NCI-H82 treated with DMSO at 0.1 percent for 48 hours (cell line): ENCODE data around the gene C1orf159.
"Not testable (repeated sequence)": the region's sequence is repeated elsewhere in the genome, so short reads cannot be mapped to it uniquely, and the experiment has no call there.

Experiments used
- DNase-seq: peaks from one replicate; lab custom pipeline; 2025; ENCODE audit not compliant: unreplicated experiment; lab: John Stamatoyannopoulos, UW

C1orf159 gene

GRCh38 chr1:1150100-1150499 lies 34.2 kb upstream of the C1orf159 start:
- DNase-seq = no peak

GRCh38 chr1:1149416-1149815 lies 33.5 kb upstream of the C1orf159 start:
- no peak for DNase-seq

DNA sequence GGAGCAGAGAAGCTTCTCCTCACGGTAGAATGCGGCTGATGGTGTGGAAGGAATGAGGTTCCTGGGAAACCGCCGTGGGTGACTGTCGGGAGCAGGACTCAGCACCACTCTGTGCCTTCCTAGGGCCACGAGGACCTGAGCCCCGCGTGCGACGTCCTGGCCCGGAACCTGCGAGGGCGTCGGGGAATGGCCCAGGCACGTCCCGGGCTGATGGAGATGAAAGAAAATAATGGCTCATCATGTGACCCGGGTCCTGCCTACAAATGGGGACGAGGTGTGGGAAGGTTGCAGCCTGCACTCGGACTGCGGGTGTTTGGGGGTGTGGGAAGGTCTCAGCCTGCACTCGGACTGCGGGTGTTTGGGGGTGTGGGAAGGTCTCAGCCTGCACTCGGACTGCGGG lies 32.7 kb upstream of the C1orf159 start:
- DNase-seq = no peak

DNA sequence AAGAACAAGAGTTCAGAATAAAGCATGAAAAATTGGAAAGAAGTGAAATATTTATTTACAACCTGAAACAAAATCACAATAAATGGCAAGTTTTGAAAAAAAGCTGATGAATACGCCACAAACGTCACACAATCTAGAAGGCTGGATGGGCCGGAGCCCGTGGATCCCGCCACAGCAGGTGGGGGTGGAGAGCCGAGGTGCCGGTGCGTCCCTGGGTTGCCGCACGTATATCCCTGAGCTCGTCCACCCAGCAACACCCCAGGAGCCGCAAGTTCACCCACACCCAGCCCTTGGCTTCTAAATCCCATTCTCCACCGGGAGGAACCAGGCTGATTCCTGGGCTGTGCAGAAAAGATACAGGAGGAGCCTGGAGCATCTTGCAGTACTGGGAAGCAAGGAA lies 32.2 kb upstream of the C1orf159 start:
- no peak for DNase-seq

DNA sequence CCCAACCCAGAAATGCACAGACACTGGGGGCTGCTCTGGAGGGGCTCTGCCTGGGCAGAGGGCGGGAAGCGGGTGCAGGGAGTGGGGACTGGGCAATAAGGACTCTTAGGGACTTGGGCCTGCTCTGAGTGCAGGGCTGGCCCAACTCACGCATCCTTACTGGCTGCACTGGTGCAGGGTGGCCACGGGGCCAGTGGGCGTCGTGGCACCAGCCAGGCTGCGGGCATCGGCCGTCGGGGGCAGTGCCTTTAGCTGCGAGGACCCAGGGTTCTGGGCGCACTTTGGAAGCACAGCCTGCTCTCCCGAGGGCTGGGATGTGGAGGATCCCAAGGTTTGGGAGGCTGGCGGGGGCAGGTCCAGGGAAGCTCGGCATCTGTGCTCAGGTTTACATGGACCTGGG lies 30.7 kb upstream of the C1orf159 start:
- DNase-seq = no peak

DNA sequence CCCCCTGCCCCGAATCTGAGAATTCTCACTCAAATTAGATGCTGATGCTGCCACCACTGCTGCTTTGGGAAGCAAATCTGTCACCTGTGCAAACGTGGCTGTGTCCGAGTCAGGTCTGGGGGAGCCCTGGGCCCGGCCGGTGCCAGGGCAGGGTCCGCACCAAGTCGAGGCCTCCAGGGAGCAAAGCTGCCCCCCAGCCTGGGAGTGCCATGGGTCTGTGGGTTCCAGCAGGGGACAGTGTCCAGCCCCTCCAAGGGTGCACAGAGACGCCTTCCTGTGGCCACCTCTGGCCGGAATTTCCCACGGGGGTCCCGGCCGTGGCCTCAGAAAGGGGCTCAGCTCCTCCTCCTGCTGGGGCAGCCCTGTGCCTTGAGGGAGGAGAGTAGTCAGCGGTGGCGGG lies 30.1 kb upstream of the C1orf159 start:
- DNase-seq = no peak

DNA sequence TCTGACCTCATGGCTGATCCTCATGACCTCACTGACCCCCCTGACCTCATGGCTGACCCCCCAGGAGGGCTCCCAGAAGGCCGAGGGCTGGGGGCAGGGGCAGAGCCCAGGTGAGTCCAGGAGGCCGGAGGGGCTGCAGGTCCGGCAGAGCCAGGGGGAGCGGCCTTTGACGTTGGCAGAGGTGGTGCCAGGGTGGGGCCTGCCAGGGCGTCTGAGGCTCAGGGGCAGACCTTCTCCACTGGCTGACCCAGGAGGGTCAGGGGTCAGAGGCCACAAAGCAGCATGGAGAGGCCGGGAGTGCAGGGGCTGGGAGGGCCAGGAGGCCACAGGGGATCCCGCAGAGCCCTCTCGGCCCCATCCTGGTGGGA lies 29.6 kb upstream of the C1orf159 start:
- no peak for DNase-seq

GRCh38 chr1:1144843-1145546 lies 29.1 kb upstream of the C1orf159 start:
- no peak for DNase-seq

GRCh38 chr1:1144122-1144842 lies 28.4 kb upstream of the C1orf159 start:
- DNase-seq = no peak

DNA sequence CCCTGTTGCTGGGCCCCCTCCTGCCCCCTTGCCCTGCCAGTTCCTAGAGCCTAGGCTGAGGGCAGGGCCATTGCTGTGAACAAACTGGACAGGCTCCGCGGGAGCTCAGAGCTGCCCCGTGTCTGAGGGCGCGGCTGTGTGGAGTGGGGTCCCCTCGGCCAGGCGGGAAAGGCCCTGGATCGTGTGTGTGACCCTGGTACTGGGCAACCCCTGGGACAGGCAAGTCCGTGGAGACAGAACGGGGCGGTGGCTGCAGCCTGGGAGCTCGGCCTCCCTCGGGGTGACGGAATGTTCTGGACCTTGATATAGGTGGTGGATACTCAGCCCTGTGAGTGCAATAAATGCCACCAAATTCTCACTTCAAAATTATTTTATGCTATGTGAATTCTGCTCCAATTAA lies 27.7 kb upstream of the C1orf159 start:
- no peak for DNase-seq

- no peak for DNase-seq
These were observed 27.0 kb upstream of the C1orf159 start for GRCh38 chr1:1142844-1143243.

DNA sequence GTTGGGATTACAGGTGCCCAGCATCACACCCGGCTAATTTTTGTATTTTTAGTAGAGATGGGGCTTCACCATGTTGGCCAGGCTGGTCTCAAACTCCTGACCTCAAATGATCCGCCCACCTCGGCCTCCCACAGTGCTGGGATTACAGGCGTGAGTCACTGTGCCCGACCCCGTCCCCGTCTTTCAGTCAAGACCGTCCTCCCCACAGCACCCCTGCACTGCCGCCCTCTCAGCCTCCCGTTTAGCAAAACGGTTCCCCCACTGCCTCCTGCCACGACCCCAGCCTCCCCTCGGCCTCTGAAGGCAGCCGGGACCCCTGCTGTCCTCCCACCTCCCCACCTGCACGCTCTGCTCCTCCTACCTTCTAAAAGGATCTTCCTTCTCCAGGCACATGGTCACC lies 26.5 kb upstream of the C1orf159 start:
- not testable (repeated sequence) for DNase-seq

DNA sequence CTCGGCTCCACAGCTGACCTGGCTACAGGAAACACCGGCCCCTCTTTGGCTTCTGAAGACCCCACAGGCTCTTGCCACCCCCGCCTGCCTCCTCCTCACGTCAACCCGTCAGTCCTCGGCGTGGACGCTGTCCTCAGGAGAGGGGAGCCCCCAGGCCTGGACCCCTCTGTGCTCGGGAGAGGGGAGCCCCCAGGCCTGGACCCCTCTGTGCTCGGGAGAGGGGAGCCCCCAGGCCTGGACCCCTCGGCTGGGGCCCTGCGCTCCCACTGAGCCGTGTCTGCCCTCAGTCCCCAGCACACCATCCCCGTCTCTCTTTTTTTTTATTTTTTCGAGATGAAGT lies 26.0 kb upstream of the C1orf159 start:
- DNase-seq = no peak

DNA sequence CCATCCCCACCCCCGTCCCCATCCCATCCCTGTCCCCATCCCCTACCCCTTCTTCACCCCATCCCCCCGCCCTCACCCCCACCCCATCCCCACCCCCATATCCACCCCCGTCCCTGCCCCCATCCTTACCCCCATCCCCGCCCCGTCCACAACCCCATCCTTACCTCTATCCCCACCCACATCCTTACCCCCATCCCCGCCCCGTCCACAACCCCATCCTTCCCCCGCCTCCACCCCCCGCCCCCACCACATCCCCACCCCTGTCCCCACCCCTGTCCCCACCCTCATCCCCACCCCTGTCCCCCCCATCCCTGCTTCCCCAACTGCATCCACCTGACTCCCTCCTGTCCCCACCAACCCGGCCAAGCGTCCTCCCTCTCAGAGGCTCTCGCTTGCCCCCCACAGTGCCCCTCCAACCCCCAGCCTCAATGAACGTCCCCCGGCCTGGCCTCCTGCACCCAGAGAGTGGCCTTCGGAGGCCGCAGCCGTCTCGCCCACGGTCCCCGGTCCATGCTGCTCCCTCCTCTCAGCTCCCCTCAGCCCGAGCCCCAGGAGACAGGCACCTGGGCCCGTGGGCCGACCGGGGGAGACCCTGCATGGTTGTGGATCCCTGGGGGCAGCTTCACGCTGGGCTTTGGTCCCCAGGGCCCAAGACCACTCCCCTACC lies 25.5 kb upstream of the C1orf159 start:
- DNase-seq = no peak

GRCh38 chr1:1140673-1141072 lies 24.8 kb upstream of the C1orf159 start:
- no peak for DNase-seq

DNA sequence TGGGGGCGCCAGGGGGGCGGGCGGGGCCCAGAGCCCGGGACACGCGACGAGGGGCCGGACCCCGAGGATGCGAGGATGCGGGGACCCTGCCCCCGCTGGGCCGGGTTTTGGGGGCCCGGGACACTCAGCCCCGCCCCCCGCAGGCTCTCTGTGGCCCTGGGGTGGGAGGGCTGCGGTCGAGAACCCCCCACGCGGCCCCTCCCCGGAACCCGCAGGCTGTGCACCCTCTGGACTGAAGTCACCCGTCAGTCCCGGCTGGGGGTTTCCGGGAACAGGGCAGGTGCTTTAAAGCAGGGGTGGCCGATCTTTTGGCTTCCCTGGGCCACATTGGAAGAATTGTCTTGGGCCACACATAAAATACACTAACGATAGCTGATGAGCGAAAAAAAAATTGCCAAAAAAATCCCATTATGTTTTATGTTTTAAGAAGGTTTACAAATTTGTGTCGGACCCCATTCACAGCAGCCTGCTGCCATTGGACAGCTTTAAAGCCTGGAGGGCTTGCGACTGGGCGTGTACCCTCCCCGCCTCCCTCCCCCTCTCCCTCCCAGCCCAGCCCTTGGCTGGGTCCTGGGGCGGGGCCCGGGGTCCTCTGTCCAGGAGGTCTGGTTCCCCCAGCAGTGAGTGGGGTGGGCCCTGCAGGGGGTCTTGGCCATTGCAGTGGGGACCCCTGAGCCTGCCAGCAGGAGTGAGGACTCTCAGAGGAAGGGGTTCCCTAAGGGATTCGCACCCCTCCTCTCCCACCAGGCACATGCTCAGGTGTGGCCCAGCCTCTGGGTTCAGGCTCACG lies 21.6 kb upstream of the C1orf159 start:
- DNase-seq = no peak

- no peak for DNase-seq
These were observed 20.8 kb upstream of the C1orf159 start for GRCh38 chr1:1136547-1137230.

GRCh38 chr1:1135339-1136136 lies 19.6 kb upstream of the C1orf159 start:
- no peak for DNase-seq

DNA sequence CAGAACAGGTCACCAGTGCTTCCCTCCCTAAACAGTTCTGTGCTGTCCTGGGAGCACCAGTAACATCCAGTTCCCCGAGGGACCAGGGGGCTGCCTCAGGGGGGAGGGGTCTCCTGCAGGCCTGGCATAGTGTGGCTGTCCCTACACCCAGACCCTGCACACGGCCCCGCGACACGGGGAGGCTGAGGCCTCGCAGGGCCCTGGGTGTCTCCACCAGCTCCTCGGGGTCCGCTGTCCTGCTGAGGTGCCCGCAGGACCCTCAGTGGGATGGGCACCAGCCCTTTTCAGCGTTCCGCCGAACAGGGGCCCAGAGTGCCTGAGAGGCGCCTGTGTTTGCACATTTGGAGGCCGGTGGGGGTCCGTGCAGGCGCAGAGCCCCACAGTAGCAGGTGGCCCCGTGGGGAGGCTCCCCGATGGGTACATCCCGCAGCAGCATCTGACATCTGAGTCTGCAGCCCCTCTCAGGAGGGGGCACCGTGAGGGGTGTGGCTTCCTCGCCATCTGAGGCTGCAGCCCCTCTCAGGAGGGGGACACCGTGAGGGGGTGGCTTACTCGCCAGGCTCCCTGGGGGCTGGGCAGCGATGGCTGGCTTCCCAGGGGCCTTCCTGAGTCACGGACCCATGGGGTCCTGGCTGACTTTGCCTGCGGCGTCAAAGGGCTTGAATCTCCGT lies 18.5 kb upstream of the C1orf159 start:
- no peak for DNase-seq
